ENCODE measurements around the gene MLF2. TPM values are rescaled to one million over a fixed set of nuclear protein-coding genes. Genes with fewer than 3 reads are reported as not detected.

Gene MLF2
- total and polyA plus RNA-seq, 2 of the 13 experiments (the other 11 are each of a cell fraction or from before 2014, with no cell fraction given), result 88.1 to 167 TPM

GRCh38 chr12:6775185-6776174 lies 22.5 kb upstream of the MLF2 start (continued):
- TF ChIP-seq ZBTB43 (CRISPR knock-in tag; conservative IDR thresholded peaks at IDR 0.05) (0 out of 2 replicates have a peak, but pooled peaks have one; percentile 39), ZNF317 (CRISPR knock-in tag; IDR thresholded peaks at IDR 0.05) (0 out of 2 replicates have a peak, but pooled peaks have one; percentile 71), ZZZ3 (CRISPR knock-in tag; IDR thresholded peaks at IDR 0.05; ENCODE audit: borderline replicate concordance) (no peak), ZSCAN25 (CRISPR knock-in tag; IDR thresholded peaks at IDR 0.05) (no peak), YEATS4 (CRISPR knock-in tag; IDR thresholded peaks at IDR 0.05; ENCODE audit: borderline replicate concordance) (peak; percentile 67; the same call in 1 of the 2 replicates), KAT2B (IDR thresholded peaks at IDR 0.05; ENCODE audit: borderline replicate concordance, low read depth, low read length) (no peak), SALL2 (CRISPR knock-in tag; IDR thresholded peaks at IDR 0.05) (no peak), ELF3 (CRISPR knock-in tag; IDR thresholded peaks at IDR 0.05) (peak; percentile 96), PPARG (CRISPR knock-in tag; conservative IDR thresholded peaks at IDR 0.05) (peak; percentile 77), CHD2 (IDR thresholded peaks at IDR 0.05; ENCODE audit: low read depth, low read length) (no peak), ZNF768 (CRISPR knock-in tag; IDR thresholded peaks at IDR 0.05) (no peak), SOX5 (CRISPR knock-in tag; IDR thresholded peaks at IDR 0.05; ENCODE audit: borderline replicate concordance) (peak; percentile 81), DPF2 (CRISPR knock-in tag; IDR thresholded peaks at IDR 0.05; ENCODE audit: borderline replicate concordance, low read depth) (peak; percentile 80), TSC22D2 (CRISPR knock-in tag; IDR thresholded peaks at IDR 0.05; ENCODE audit: borderline replicate concordance) (peak; percentile 42; the same call in 1 of the 2 replicates), GABPA (IDR thresholded peaks at IDR 0.05; ENCODE audit: low read depth, low read length) (no peak), GABPA (CRISPR knock-in tag; IDR thresholded peaks at IDR 0.05; ENCODE audit: low read depth) (peak; percentile 53), MEIS2 (CRISPR knock-in tag; IDR thresholded peaks at IDR 0.05) (peak; percentile 77; the same call in 1 of the 2 replicates), ZNF543 (CRISPR knock-in tag; IDR thresholded peaks at IDR 0.05) (0 out of 2 replicates have a peak, but pooled peaks have one; percentile 25), ZNF773 (CRISPR knock-in tag; IDR thresholded peaks at IDR 0.05; ENCODE audit: borderline replicate concordance) (no peak)
